CD4-positive, alpha-beta T cell (primary cell): ENCODE results near the gene LRRC36. TPM values are rescaled to one million over a fixed set of nuclear protein-coding genes. Genes with fewer than 3 reads are reported as not detected.

Experiments
- ATAC-seq: fragments of 200-7000 bp; cut with Tn5 transposase; one replicate; pipeline ENCODE4 v1.10.0; 2022; ENCODE audit warnings: mild to moderate bottlenecking; ENCODE audit not compliant: poor library complexity
- CTCF ChIA-PET: fragments of 350-600 bp; sonication (Branson Sonifier 250); formaldehyde crosslinking; loops from one replicate; lab custom pipeline; 2021; ENCODE audit warnings: antibody characterized with exemption, inconsistent platforms; lab: Charles Lee
- POLR2A ChIA-PET: fragments of 350-600 bp; sonication (Branson Sonifier 250); formaldehyde crosslinking; loops from one replicate; lab custom pipeline; 2021; ENCODE audit warnings: antibody characterized with exemption, inconsistent platforms; lab: Charles Lee
- DNase-seq, 14 experiments: peaks; one replicate each; pipeline ENCODE4 v3.0.0-alpha.2; 2013 to 2020; ENCODE audit warnings: mixed read lengths in 2 of 14
- H3K27ac ChIP-seq, 2 donors: one replicate each; pipeline versions ENCODE4 v1.5.1 to v1.7.0; 2013; ENCODE audit warnings: low read length in 2 of 2, low read depth in 1 of 2, mild to moderate bottlenecking in 1 of 2
- H3K27me3 ChIP-seq, 2 experiments: 1 replicate in 1 of 2; 2 replicates in 1 of 2; pipeline versions ENCODE4 v1.6.1 to v1.7.0; 2013; ENCODE audit warnings: low read length in 2 of 2, control low read depth in 1 of 2, mild to moderate bottlenecking in 1 of 2, moderate library complexity in 1 of 2; ENCODE audit not compliant: insufficient read depth in 2 of 2, control insufficient read depth in 1 of 2
- H3K36me3 ChIP-seq: one replicate; pipeline ENCODE4 v1.6.1; 2013; ENCODE audit warnings: low read length, control low read depth; ENCODE audit not compliant: insufficient read depth
- H3K4me1 ChIP-seq: one replicate; pipeline ENCODE4 v1.6.1; 2013; ENCODE audit warnings: low read length, control low read depth; ENCODE audit not compliant: insufficient read depth
- H3K4me3 ChIP-seq: one replicate; pipeline ENCODE4 v1.5.1; 2013; ENCODE audit warnings: mild to moderate bottlenecking, low read length, moderate library complexity
- H3K9me3 ChIP-seq, 2 experiments: 1 replicate in 1 of 2; 2 replicates in 1 of 2; pipeline versions ENCODE4 v1.6.1 to v1.7.0; 2013; ENCODE audit warnings: low read length in 2 of 2, mild to moderate bottlenecking in 2 of 2, control low read depth in 1 of 2, moderate library complexity in 1 of 2; ENCODE audit not compliant: control insufficient read depth in 1 of 2, insufficient read depth in 1 of 2
- H3K27ac Mint-ChIP-seq: one replicate; pipeline ENCODE4 v1.8.0; 2020; ENCODE audit warnings: mixed read lengths
- H3K27me3 Mint-ChIP-seq: one replicate; pipeline ENCODE4 v1.8.0; 2021; ENCODE audit warnings: mixed read lengths
- H3K36me3 Mint-ChIP-seq: one replicate; pipeline ENCODE4 v1.8.0; 2021; ENCODE audit warnings: low read depth, mixed read lengths
- H3K4me1 Mint-ChIP-seq: one replicate; pipeline ENCODE4 v1.8.0; 2021; ENCODE audit warnings: low read depth, mixed read lengths
- H3K4me3 Mint-ChIP-seq: one replicate; pipeline ENCODE4 v1.8.0; 2020; ENCODE audit warnings: mild to moderate bottlenecking, mixed read lengths
- H3K9me3 Mint-ChIP-seq: one replicate; pipeline ENCODE4 v1.8.0; 2020; ENCODE audit warnings: mixed read lengths
- intact Hi-C, 2 experiments: fragments of 100-400 bp; cut with DNase I in 1 of 2; cut with micrococcal nuclease in 1 of 2; formaldehyde crosslinking; loops; one replicate each; pipeline versions ENCODE4 v1.15.1 to v1.9.0; 2023 to 2025; cut with DNase I, micrococcal nuclease
- total RNA-seq, 174 experiments: library from RNA in 2 of 174; stranded (reverse) in 2 of 174; gene quantifications; one replicate each; pipeline ENCODE4 v1.2.3 and lab custom pipeline; 2021 to 2026
- TF ChIP-seq, protein P1 (sequence below): fragments of 200-600 bp; IDR thresholded peaks from one replicate; pipeline ENCODE4 v1.8.0; 2022; ENCODE audit warnings: antibody characterized with exemption, mild to moderate bottlenecking

Gene LRRC36
- total RNA-seq, 2 experiments from 2014 or later: not detected

DNA sequence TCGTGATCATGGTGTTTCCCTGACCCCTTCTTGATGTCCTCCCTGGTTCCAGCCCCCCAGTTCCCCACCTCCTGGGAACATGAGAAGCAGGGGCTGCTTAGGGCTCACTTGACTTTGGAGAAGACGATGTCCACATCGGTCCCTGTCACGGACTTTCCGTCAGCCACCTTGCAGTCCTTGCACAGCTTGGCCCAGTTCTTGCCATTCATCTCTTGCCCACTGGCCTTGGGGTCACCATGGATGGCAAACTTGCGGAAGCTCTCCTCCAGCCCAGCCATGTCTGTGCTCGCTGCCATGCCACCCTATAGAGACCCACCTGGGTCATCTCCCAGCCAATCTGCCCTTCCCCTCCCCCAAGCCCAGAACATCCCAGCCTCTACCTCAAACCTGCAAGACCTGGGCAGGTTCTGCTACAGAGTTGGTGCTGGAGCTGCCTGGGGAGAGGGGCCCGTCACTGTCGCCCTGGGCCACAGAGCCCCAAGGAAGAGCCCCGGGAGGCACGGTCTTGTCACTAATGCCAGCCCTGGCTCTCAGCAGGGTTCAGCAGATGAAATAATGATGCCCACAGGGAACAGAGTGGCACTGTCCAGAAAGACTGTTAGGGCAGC is 64.3 kb downstream of the LRRC36 start:
- ChIA-PET POLR2A (no interaction called here), CTCF (no interaction called here)
- Mint-ChIP-seq H3K27ac (no peak overlapping the region), H3K9me3 (no peaks in the 10 kb centered on the region), H3K36me3 (no peaks in the 10 kb centered on the region), H3K27me3 (peaks cover 36% of the 10 kb centered on the region), H3K4me3 (no peak overlapping the region), H3K4me1 (peaks cover 8% of the 10 kb centered on the region)
- TF ChIP-seq, protein P1, sequence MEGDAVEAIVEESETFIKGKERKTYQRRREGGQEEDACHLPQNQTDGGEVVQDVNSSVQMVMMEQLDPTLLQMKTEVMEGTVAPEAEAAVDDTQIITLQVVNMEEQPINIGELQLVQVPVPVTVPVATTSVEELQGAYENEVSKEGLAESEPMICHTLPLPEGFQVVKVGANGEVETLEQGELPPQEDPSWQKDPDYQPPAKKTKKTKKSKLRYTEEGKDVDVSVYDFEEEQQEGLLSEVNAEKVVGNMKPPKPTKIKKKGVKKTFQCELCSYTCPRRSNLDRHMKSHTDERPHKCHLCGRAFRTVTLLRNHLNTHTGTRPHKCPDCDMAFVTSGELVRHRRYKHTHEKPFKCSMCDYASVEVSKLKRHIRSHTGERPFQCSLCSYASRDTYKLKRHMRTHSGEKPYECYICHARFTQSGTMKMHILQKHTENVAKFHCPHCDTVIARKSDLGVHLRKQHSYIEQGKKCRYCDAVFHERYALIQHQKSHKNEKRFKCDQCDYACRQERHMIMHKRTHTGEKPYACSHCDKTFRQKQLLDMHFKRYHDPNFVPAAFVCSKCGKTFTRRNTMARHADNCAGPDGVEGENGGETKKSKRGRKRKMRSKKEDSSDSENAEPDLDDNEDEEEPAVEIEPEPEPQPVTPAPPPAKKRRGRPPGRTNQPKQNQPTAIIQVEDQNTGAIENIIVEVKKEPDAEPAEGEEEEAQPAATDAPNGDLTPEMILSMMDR: no peak
- peak in 1 of 14 experiments; percentile 15 for DNase-seq
- H3K36me3 ChIP-seq: no peaks in the 10 kb centered on the region
- H3K27me3 ChIP-seq: peaks cover 30 to 34% of the 10 kb centered on the region in 2 experiments
- peaks cover 28% of the 10 kb centered on the region for H3K4me1 ChIP-seq
- ATAC-seq: no peak
- H3K27ac ChIP-seq: no peak overlapping the region
- intact Hi-C loops: loop anchor here in 1 of 2 experiments (10.0 kb wide), 1 partner anchor 126 kb away; no protein-coding TSS in a partner anchor
- peaks cover 0 to 15% of the 10 kb centered on the region in 2 experiments for H3K9me3 ChIP-seq
- H3K4me3 ChIP-seq: no peak overlapping the region

DNA sequence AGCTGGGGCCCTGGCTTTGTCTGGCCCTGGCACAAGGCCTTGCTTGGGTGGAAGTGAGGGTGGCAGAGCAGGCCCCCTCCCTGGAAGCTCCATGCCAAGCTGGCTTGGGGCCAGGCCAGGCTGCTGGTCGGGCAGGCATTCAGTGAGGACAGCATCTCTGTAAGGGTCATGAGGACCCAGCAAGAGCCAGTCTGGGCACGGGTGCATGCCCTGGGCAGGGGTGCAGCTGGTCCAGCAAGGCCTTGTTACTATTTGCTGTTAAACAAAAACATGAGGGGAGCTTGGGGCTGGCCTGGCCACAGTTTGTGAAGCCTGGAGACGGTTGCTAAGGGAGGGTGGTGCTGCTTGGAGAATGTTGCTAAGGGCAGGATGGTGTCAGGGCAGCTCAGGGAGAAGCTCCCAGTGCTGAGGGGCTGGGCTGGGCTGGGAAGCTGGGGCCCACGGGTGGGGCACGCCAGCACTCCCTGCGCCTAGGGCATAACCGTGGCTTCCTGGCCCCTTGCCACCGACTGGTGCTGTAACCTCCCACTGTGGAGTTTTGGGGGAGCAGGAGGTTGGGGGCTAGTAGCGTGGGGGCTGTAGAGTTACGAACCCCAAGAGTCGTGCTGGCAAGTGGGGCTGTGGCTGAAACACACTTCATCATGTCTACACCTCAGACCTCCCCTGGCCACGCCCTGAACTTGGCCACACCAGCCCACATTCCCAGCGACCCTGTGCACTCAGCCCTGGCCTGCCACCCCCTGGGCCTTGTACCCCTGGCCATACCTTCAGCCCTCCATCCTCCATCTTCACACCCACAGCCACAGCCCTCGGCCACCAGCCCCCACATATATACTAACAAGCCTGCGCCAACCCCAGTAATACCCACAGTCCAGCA is 65.0 kb downstream of the LRRC36 start:
- no peak overlapping the region for H3K4me3 ChIP-seq
- no peak for DNase-seq
- H3K9me3 ChIP-seq: peaks cover 0 to 15% of the 10 kb centered on the region in 2 experiments
- peaks cover 28% of the 10 kb centered on the region for H3K4me1 ChIP-seq
- ChIA-PET POLR2A (no interaction called here), CTCF (no interaction called here)
- H3K27me3 Mint-ChIP-seq: peaks cover 36% of the 10 kb centered on the region
- H3K36me3 Mint-ChIP-seq: no peaks in the 10 kb centered on the region
- H3K27ac ChIP-seq: no peak overlapping the region
- H3K9me3 Mint-ChIP-seq: no peaks in the 10 kb centered on the region
- no peak for ATAC-seq
- TF ChIP-seq, protein P1: no peak
- H3K4me3 Mint-ChIP-seq: no peak overlapping the region
- H3K36me3 ChIP-seq: no peaks in the 10 kb centered on the region
- intact Hi-C loops: loop anchor here in 1 of 2 experiments (10.0 kb wide), 1 partner anchor 127 kb away; no protein-coding TSS in a partner anchor
- no peak overlapping the region for H3K27ac Mint-ChIP-seq
- H3K4me1 Mint-ChIP-seq: peaks cover 8% of the 10 kb centered on the region
- peaks cover 34 to 41% of the 10 kb centered on the region in 2 experiments for H3K27me3 ChIP-seq

DNA sequence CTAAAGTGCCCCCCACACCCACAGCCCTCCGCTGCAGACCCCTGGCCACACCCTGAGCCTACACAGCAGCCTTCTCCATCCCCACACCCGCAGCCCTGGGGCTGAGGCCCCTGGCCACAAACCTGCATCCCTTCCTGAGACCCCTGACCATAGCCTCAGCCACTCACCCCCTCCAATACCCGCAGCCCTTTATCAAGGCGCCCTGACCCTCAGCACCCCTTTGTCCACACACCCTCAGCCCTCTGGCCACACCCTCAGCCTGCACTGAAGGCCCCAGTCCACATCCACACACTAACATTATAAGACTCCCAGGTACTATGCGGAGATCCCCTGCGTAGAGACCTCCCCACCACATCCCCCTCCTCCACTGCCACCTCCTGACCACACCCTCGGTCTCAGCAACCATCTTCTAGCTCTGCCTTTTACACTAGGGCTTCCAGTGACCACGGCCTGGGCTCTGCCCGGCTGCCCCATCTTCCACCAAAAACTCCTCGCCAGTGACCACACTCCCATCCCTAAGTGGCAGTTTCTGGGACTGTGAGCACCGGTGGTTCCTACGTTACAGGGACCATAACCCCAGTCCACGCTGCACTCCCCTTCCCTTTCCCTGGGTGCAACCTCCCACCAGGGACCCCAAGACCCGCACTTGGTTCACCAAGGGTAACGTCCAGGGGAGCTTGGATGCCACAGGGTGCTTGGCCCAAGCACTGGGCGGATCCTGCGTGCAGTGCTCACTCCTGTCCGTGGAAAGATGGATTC is 65.9 kb downstream of the LRRC36 start:
- Histone ChIP-seq H3K9me3 (peaks cover 0 to 15% of the 10 kb centered on the region in 2 experiments), H3K36me3 (no peaks in the 10 kb centered on the region), H3K27me3 (peaks cover 37 to 44% of the 10 kb centered on the region in 2 experiments), H3K4me3 (no peak overlapping the region), H3K4me1 (peaks cover 28% of the 10 kb centered on the region), H3K27ac (no peak overlapping the region)
- Mint-ChIP-seq H3K27ac (no peak overlapping the region), H3K27me3 (peaks cover 41% of the 10 kb centered on the region), H3K4me1 (peaks cover 8% of the 10 kb centered on the region), H3K36me3 (no peaks in the 10 kb centered on the region), H3K9me3 (no peaks in the 10 kb centered on the region), H3K4me3 (no peak overlapping the region)
- POLR2A ChIA-PET: no interaction called here
- no peak for ATAC-seq
- TF ChIP-seq, protein P1: no peak
- DNase-seq: no peak
- intact Hi-C loops: loop anchor here in 1 of 2 experiments (10.0 kb wide), 1 partner anchor 128 kb away; no protein-coding TSS in a partner anchor
- CTCF ChIA-PET: no interaction called here
